Gastrocnemius medialis (tissue), 4 donors: ENCODE results near the gene FCGR3B.

ENCODE experiments used
- CTCF ChIP-seq, 5 experiments: fragments of 450-650 bp in 3 of 5; fragments of 200-600 bp in 2 of 5; sonication (generic) in 2 of 5; IDR thresholded peaks in 4 of 5; conservative IDR thresholded peaks in 1 of 5; 1 replicate in 4 of 5; 2 replicates in 1 of 5; pipeline ENCODE4 v1.5.1; 2016 to 2019; ENCODE audit warnings: antibody characterized with exemption in 5 of 5, mild to moderate bottlenecking in 3 of 5, moderate library complexity in 3 of 5
- POLR2A ChIP-seq, 2 donors: fragments of 450-650 bp; IDR thresholded peaks; one replicate each; pipeline ENCODE4 v1.6.1; 2017; ENCODE audit warnings: antibody characterized with exemption in 2 of 2, mild to moderate bottlenecking in 2 of 2, moderate library complexity in 2 of 2

DNA sequence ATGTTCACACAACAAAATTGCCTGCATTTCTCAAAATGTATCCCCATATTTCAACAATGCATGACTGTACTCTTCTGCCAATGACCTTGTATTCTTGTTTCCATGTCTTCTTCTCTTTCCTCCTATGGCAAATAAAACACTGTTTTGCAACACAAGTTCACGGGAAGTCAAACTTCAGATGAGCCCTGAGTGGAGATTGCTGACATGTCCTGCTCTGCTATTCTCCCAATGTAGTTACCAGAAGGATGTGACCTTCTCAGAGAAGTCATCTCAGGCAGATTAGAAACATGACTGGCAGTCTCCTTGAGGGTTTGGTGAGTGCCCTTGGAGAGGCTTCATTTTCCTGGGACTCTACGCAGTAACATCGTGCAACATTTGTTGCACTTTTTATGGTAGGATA, 47.5 kb upstream of the FCGR3B start:
- TF ChIP-seq CTCF (IDR thresholded peaks at IDR 0.05 in 4 of 5, conservative IDR thresholded peaks at IDR 0.05 in 1 of 5) (no peak), POLR2A (IDR thresholded peaks at IDR 0.05) (no peak)
